Natural killer cell (primary cell): Measurements from ENCODE around the gene SH2D2A. TPM values are rescaled to one million over a fixed set of nuclear protein-coding genes. Genes with fewer than 3 reads are reported as not detected.
A peak's percentile ranks its signal among the peaks of the same experiment; 100 is the strongest.

Experiments
- ATAC-seq, 3 donors: fragments of 150-1000 bp in 2 of 3; fragments of 200-7000 bp in 1 of 3; cut with Tn5 transposase; 1 replicate in 1 of 3; 2 replicates in 2 of 3; pipeline ENCODE4 v1.10.0; 2021; ENCODE audit warnings: mild to moderate bottlenecking in 2 of 3, moderate library complexity in 2 of 3
- DNase-seq, 2 donors: peaks; one replicate each; pipeline versions ENCODE4 v3.0.0 to v3.0.0-alpha.2; 2013 to 2021; ENCODE audit warnings: mixed read lengths in 1 of 2
- H3K27ac ChIP-seq: one replicate; pipeline ENCODE4 v1.5.1; 2013; ENCODE audit warnings: mild to moderate bottlenecking, low read length
- H3K27me3 ChIP-seq: one replicate; pipeline ENCODE4 v1.6.1; 2013; ENCODE audit warnings: low read length; ENCODE audit not compliant: control insufficient read depth, insufficient read depth
- H3K36me3 ChIP-seq: one replicate; pipeline ENCODE4 v1.6.1; 2013; ENCODE audit warnings: low read length; ENCODE audit not compliant: control insufficient read depth, insufficient read depth
- H3K4me1 ChIP-seq: one replicate; pipeline ENCODE4 v1.6.1; 2013; ENCODE audit warnings: low read length; ENCODE audit not compliant: control insufficient read depth, insufficient read depth
- H3K4me3 ChIP-seq: one replicate; pipeline ENCODE4 v1.5.1; 2013; ENCODE audit warnings: low read length
- H3K9me3 ChIP-seq: one replicate; pipeline ENCODE4 v1.6.1; 2013; ENCODE audit warnings: low read length; ENCODE audit not compliant: control insufficient read depth, insufficient read depth
- H3K27ac Mint-ChIP-seq, 2 donors: one replicate each; pipeline ENCODE4 v1.8.0; 2022; ENCODE audit warnings: mild to moderate bottlenecking in 2 of 2, mixed read lengths in 2 of 2, moderate library complexity in 1 of 2
- H3K27me3 Mint-ChIP-seq, 2 donors: one replicate each; pipeline ENCODE4 v1.8.0; 2022; ENCODE audit warnings: low read depth in 2 of 2, mixed read lengths in 2 of 2
- H3K36me3 Mint-ChIP-seq: one replicate; pipeline ENCODE4 v1.8.0; 2022; ENCODE audit warnings: mixed read lengths
- H3K4me1 Mint-ChIP-seq, 2 donors: one replicate each; pipeline ENCODE4 v1.8.0; 2022; ENCODE audit warnings: mixed read lengths in 2 of 2
- H3K4me3 Mint-ChIP-seq: one replicate; pipeline ENCODE4 v1.8.0; 2022; ENCODE audit warnings: mild to moderate bottlenecking, moderate library complexity, mixed read lengths
- H3K9me3 Mint-ChIP-seq, 2 donors: one replicate each; pipeline ENCODE4 v1.8.0; 2022; ENCODE audit warnings: mixed read lengths in 2 of 2
- WGBS: methylation state at CpG from one replicate; pipeline ENCODE4 v1.1.7; 2013; ENCODE audit warnings: missing lambda C conversion rate; ENCODE audit not compliant: insufficient coverage; 5-methylcytosine and 5-hydroxymethylcytosine counted together
- intact Hi-C: fragments of 100-400 bp; cut with micrococcal nuclease; formaldehyde crosslinking; loops from one replicate; pipeline ENCODE4 v1.14.2; 2022
- total RNA-seq, 4 donors: library from RNA; stranded (reverse); fragments of 120-200 nt in 1 of 4; gene quantifications; one replicate each; pipeline versions ENCODE4 v1.2.3 to v1.2.4, GENCODE V29; 2013 to 2022
- TF ChIP-seq, protein P1 (sequence below): fragments of 200-600 bp; IDR thresholded peaks from one replicate; pipeline ENCODE4 v1.8.0; 2022; ENCODE audit warnings: antibody characterized with exemption

The SH2D2A gene
- total RNA-seq, 3 donors from 2014 or later (not counting 1 experiment from before 2014, with no cell fraction given): 155 to 324 (median 312) TPM

DNA sequence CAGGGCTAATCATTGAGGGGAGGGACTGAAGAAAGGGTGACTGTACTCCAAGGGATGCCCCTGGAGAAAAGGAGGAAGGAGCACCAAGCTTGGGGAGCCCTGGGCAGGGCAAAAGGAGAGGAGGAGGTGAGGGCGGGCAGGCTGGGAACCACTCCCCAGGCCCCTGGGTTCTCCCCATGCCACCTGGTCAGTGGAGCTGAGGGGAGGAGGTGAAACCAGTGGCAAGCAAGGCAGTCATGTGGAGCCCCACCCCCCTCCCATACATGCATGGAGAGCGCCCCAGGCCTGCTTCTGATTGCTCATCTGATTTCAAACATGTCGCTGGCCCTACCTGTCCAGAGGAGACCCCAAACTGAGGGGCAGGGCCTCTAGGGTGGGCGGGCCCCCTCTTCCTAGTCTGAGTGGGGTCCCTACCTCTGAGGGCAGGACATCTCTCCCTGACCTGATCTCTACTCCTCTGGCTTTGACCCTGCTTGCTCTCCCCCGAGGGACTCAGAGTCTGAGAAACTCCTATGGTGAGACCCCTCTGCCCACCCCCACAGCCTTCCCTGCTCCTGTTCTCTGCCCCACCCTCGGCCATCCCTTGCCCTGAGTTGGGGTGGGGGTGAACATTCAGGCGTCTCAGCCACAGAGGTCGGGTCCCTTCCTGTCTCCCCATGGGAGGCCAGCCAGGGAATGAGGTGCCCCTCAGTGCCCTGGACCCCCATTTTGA is 23.7 kb upstream of the SH2D2A start:
- ATAC-seq (no peak), DNase-seq (no peak)
- Histone ChIP-seq H3K36me3 (no peaks in the 10 kb centered on the region), H3K9me3 (no peaks in the 10 kb centered on the region), H3K27ac (no peak overlapping the region), H3K4me1 (peaks cover 20% of the 10 kb centered on the region), H3K27me3 (peaks cover 20% of the 10 kb centered on the region), H3K4me3 (no peak overlapping the region)
- Mint-ChIP-seq H3K27ac (peak overlapping the region in 1 of 2 donors; percentile 81), H3K9me3 (no peaks in the 10 kb centered on the region), H3K36me3 (no peaks in the 10 kb centered on the region), H3K27me3 (peaks cover 12 to 34% of the 10 kb centered on the region in 2 donors), H3K4me1 (peaks cover 14 to 43% of the 10 kb centered on the region in 2 donors), H3K4me3 (no peak overlapping the region)
- intact Hi-C loops: no loop called here
- TF ChIP-seq, protein P1, sequence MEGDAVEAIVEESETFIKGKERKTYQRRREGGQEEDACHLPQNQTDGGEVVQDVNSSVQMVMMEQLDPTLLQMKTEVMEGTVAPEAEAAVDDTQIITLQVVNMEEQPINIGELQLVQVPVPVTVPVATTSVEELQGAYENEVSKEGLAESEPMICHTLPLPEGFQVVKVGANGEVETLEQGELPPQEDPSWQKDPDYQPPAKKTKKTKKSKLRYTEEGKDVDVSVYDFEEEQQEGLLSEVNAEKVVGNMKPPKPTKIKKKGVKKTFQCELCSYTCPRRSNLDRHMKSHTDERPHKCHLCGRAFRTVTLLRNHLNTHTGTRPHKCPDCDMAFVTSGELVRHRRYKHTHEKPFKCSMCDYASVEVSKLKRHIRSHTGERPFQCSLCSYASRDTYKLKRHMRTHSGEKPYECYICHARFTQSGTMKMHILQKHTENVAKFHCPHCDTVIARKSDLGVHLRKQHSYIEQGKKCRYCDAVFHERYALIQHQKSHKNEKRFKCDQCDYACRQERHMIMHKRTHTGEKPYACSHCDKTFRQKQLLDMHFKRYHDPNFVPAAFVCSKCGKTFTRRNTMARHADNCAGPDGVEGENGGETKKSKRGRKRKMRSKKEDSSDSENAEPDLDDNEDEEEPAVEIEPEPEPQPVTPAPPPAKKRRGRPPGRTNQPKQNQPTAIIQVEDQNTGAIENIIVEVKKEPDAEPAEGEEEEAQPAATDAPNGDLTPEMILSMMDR: no peak
- 68% methylated on average over 8 of the region's 8 CpGs for whole genome bisulfite sequencing

DNA sequence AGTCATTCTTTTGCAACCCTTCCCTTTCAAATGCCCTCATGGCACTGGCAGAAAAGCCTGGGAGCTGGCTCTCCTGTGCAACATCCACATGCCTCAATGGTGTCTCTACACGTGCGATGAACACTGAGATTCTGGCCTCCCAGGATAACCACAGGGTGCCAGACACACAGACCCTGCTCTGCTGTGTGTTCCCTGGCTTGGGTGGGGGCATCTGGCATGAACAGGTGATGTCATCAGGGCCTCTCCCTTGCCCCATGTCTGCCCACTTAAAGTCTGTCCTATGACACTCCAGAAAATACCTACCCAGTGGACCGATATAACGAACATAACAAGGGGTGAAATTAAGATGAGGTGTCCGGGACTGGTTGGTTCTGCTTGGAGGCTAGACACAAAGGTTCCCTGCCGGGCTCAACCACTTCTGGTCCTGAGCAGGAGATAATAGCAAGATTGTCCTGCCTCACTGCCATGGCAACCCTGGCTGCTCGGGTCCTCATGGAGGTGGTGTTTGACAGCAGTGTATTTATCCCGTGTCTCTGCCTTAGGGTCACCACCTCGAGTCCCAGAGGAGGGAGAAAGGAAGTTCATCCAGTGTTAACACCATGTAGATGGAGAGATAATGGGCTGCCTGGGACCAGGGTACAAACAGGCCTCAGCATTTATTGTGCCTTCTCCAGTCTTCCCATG is 22.9 kb upstream of the SH2D2A start:
- Mint-ChIP-seq H3K9me3 (no peaks in the 10 kb centered on the region), H3K4me1 (peaks cover 9 to 35% of the 10 kb centered on the region in 2 donors), H3K4me3 (no peak overlapping the region), H3K27ac (peak overlapping the region in 1 of 2 donors; percentile 81), H3K27me3 (peaks cover 12 to 28% of the 10 kb centered on the region in 2 donors), H3K36me3 (no peaks in the 10 kb centered on the region)
- 55% methylated on average over 9 of the region's 9 CpGs for WGBS
- TF ChIP-seq, protein P1: no peak
- intact Hi-C loops: loop anchor here (2.0 to 5.0 kb wide), 4 partner anchors 21 to 51 kb away; partner anchors contain the start of genes NTRK1 and SH2D2A
- Histone ChIP-seq H3K27ac (no peak overlapping the region), H3K4me1 (peaks cover 13% of the 10 kb centered on the region), H3K4me3 (no peak overlapping the region), H3K36me3 (no peaks in the 10 kb centered on the region), H3K27me3 (peaks cover 13% of the 10 kb centered on the region), H3K9me3 (no peaks in the 10 kb centered on the region)
- ATAC-seq (peak in 2 of 3 donors; percentile 18 to 19), DNase-seq (no peak)

DNA sequence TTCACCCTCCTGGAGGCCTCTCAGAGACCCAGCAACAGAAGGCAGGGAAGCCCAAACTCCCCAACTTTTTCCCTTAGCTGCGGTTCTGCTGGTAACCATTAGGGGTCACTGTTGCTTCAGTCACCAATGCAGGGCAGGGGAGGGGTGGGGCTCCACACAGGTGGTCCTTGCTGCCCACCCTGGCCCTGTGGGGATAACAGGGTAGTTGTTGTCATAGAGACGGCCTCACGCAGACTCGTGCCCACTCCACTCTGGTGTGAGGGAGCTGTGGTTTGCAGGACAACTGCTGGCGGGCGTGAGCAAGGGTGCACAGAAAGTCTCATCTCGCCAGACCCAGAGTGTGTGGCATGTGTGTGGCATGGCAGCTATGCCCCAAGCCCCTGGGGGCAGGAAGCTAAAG is 22.3 kb upstream of the SH2D2A start:
- DNase-seq: peak; percentile 52 to 76
- TF ChIP-seq, protein P1: peak; percentile 91
- H3K27me3 ChIP-seq: peaks cover 10% of the 10 kb centered on the region
- ATAC-seq: peak; percentile 65 to 79 (median 75)
- Mint-ChIP-seq H3K27ac (peak overlapping the region in 1 of 2 donors; percentile 81), H3K4me1 (peaks cover 9 to 32% of the 10 kb centered on the region in 2 donors), H3K27me3 (peaks cover 12 to 25% of the 10 kb centered on the region in 2 donors), H3K4me3 (no peak overlapping the region), H3K36me3 (no peaks in the 10 kb centered on the region), H3K9me3 (no peaks in the 10 kb centered on the region)
- 15% methylated on average over 7 of the region's 7 CpGs for WGBS
- H3K27ac ChIP-seq: no peak overlapping the region
- H3K9me3 ChIP-seq: no peaks in the 10 kb centered on the region
- H3K36me3 ChIP-seq: no peaks in the 10 kb centered on the region
- H3K4me3 ChIP-seq: no peak overlapping the region
- intact Hi-C loops: loop anchor here (2.0 to 5.0 kb wide), 4 partner anchors 22 to 52 kb away; partner anchors contain the start of genes NTRK1 and SH2D2A
- peaks cover 10% of the 10 kb centered on the region for H3K4me1 ChIP-seq
